Colonic mucosa (tissue), 4 donors: ENCODE data around the gene CARS1. TPM values are rescaled to one million over a fixed set of nuclear protein-coding genes. Genes with fewer than 3 reads are reported as not detected.
A peak's percentile ranks its signal among the peaks of the same experiment; 100 is the strongest.

Experiments used
- DNase-seq: peaks from one replicate; pipeline ENCODE4 v3.0.0-alpha.2; 2020
- H3K27ac ChIP-seq: fragments of 200-600 bp; one replicate; pipeline ENCODE4 v1.8.0; 2021
- H3K27me3 ChIP-seq: fragments of 200-600 bp; one replicate; pipeline ENCODE4 v1.8.0; 2021
- H3K36me3 ChIP-seq: fragments of 200-600 bp; one replicate; pipeline ENCODE4 v1.8.0; 2021
- H3K4me1 ChIP-seq: fragments of 200-600 bp; one replicate; pipeline ENCODE4 v1.8.0; 2021; ENCODE audit warnings: mild to moderate bottlenecking
- H3K4me3 ChIP-seq: fragments of 200-600 bp; one replicate; pipeline ENCODE4 v1.8.0; 2021
- H3K9ac ChIP-seq, 2 donors: one replicate each; pipeline ENCODE4 v1.7.0; 2013; ENCODE audit warnings: control low read depth in 2 of 2, low read depth in 2 of 2, low read length in 2 of 2
- H3K9me3 ChIP-seq: fragments of 200-600 bp; one replicate; pipeline ENCODE4 v1.8.0; 2021
- intact Hi-C: fragments of 100-400 bp; cut with DNase I; formaldehyde crosslinking; loops from one replicate; pipeline ENCODE4 v1.14.1; 2022
- total RNA-seq, 2 donors: library from RNA; stranded (reverse); fragmentation: NEBNext Ultra II Directional in 1 of 2; extraction: Animal tissue kit (Norgen Biotek cat#: 25700) in 1 of 2; gene quantifications; one replicate each; pipeline ENCODE4 v1.2.1, GENCODE V29; 2021
- TF ChIP-seq, protein P1 (sequence below): fragments of 200-600 bp; IDR thresholded peaks from one replicate; pipeline ENCODE4 v1.8.0; 2022; ENCODE audit warnings: antibody characterized with exemption, mild to moderate bottlenecking
- donor health status: healthy.
- donor health status: DM: no; HTN: no; CAD: no.
- donor health status: DM: no; HTN: no; CAD: no.

CARS1 gene
- total RNA-seq, 2 donors from 2014 or later: 48.4 to 74.3 TPM

DNA sequence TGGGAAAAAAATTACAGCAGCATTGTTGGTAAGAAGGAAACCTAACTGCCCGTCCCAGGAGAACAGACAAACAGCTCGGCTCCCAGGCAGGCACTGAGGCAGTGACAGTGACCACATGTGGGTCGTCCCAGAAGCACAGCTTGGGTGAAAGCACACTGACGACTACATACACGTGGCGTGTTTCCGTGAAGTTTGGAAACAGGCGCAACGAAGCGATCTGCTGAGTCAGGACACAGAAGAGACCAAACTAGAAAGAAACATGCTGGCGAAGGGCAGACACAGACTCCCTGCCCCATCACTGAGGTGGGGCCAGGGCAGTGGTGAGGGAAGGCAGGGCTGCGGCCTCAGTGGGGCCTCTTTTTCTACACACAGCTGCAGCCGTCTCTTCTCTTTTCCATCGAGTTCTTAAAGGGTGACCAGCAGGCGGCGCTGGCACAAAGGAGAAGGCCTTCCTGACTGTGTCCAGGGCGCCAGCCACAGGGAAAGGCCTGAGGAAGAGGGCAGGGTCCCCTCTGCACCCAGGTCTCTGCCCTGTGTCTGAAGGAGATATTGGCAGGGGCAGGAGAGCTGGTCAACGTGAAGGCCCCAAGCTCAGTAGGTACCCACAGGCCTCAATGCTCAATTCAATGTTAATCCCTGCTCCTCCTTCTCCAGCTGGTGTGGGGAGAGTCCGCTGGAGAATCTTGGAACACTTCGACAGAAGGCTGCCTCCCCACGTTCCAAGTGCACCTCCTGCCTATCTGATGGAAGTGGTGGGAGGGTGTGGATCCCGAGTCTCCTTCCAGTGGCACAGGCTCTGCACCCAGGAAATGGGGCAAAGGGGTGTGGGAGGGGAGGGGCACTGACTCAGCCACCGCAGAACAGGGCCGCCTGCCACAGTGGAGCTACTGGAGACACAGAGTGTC, 19.9 kb downstream of the CARS1 start:
- peaks cover 7% of the 10 kb centered on the region for H3K36me3 ChIP-seq
- intact Hi-C loops: loop anchor here (2.0 kb wide), 1 partner anchor 180 kb away; no protein-coding TSS in a partner anchor
- no peaks in the 10 kb centered on the region for H3K4me1 ChIP-seq
- H3K9me3 ChIP-seq: no peaks in the 10 kb centered on the region
- no peaks in the 10 kb centered on the region for H3K27me3 ChIP-seq
- peak; percentile 85 for DNase-seq
- no peak overlapping the region for H3K27ac ChIP-seq
- no peak overlapping the region for H3K4me3 ChIP-seq
- H3K9ac ChIP-seq: no peak overlapping the region
- TF ChIP-seq, protein P1, sequence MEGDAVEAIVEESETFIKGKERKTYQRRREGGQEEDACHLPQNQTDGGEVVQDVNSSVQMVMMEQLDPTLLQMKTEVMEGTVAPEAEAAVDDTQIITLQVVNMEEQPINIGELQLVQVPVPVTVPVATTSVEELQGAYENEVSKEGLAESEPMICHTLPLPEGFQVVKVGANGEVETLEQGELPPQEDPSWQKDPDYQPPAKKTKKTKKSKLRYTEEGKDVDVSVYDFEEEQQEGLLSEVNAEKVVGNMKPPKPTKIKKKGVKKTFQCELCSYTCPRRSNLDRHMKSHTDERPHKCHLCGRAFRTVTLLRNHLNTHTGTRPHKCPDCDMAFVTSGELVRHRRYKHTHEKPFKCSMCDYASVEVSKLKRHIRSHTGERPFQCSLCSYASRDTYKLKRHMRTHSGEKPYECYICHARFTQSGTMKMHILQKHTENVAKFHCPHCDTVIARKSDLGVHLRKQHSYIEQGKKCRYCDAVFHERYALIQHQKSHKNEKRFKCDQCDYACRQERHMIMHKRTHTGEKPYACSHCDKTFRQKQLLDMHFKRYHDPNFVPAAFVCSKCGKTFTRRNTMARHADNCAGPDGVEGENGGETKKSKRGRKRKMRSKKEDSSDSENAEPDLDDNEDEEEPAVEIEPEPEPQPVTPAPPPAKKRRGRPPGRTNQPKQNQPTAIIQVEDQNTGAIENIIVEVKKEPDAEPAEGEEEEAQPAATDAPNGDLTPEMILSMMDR: peak; percentile 58

DNA sequence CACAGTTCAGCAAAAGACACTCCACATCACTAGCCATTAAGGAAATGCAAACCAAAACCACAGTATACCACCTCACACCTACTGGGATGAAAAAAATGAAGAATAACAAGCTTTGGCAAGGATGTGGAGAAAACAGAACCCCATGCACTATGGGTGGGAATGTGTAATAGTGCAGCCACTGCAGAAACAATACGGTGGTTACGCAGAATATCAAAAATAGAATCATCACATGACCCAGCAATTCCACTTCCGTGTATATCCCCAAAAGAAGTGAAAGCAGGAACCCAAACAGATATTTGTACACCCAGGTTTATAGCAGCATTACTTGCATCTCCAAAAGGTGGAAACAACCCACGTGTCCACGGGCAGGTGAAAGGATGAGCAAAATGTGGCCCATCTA, 20.8 kb downstream of the CARS1 start:
- no peaks in the 10 kb centered on the region for H3K4me1 ChIP-seq
- TF ChIP-seq, protein P1: no peak
- H3K27ac ChIP-seq: no peak overlapping the region
- no peak overlapping the region for H3K4me3 ChIP-seq
- no peak overlapping the region for H3K9ac ChIP-seq
- no peak for DNase-seq
- no peaks in the 10 kb centered on the region for H3K27me3 ChIP-seq
- H3K9me3 ChIP-seq: no peaks in the 10 kb centered on the region
- intact Hi-C loops: loop anchor here (2.0 kb wide), 1 partner anchor 180 kb away; no protein-coding TSS in a partner anchor
- peaks cover 7% of the 10 kb centered on the region for H3K36me3 ChIP-seq

DNA sequence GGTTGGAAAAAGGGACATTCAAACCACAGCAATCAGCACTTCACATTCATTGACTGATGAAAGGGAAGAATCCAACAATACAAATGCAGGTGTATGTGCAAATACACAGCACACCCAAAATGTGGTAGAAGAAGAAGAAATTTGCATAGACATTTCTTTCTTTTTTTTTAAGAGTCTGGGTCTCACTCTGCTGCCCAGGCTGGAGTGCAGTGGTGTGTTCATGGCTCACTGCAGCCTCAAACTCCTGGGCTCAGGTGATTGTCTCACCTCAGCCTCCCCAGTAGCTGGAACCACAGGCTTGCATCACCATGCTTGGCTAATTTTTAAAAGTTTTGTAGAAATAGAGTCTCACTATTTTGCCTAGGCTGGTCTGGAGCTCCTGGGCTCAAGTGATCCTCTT, 21.9 kb downstream of the CARS1 start:
- no peak overlapping the region for H3K4me3 ChIP-seq
- TF ChIP-seq, protein P1: no peak
- no peaks in the 10 kb centered on the region for H3K4me1 ChIP-seq
- intact Hi-C loops: no loop called here
- H3K27ac ChIP-seq: no peak overlapping the region
- no peak overlapping the region for H3K9ac ChIP-seq
- H3K27me3 ChIP-seq: no peaks in the 10 kb centered on the region
- no peaks in the 10 kb centered on the region for H3K9me3 ChIP-seq
- peaks cover 7% of the 10 kb centered on the region for H3K36me3 ChIP-seq
- DNase-seq: no peak

DNA sequence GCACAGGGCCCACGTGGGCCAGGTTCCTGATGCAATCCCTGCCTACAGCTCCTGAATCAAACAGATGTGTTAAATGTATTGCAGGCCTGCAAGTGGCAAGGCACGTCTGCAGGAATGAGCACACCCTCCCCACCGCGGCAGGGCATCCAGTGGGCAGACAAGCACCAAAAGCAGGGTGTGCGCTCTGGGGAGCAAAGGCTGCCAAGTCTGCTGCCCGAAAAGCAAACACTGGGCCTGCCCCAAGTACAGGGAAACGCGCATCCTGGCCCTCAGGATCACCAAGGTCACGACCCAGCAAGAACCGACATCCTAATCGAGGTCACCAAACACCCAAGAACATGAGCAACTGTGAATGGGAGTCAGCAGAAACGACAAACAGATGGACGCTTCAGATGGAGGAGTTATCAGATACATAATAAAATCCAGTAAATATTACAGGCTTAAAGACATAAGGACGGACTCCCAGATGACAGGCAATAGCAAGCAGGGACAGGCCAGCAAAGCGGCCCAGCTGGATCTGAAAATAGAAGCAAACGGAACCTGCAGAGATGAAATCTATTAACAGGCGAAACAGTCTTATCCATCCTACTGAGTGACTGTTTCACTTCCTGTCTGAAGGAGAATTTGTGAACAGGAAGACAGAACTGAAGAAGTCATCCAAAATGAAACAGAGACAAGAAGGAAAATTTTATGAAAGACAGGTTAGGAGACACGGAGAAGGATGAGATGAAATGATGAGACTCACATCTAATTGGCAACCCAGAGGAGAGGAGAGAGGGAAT, 26.7 kb downstream of the CARS1 start:
- Histone ChIP-seq H3K27me3 (no peaks in the 10 kb centered on the region), H3K27ac (no peak overlapping the region), H3K4me3 (no peak overlapping the region), H3K36me3 (peaks cover 9% of the 10 kb centered on the region), H3K9ac (no peak overlapping the region), H3K9me3 (no peaks in the 10 kb centered on the region), H3K4me1 (no peaks in the 10 kb centered on the region)
- no peak for DNase-seq
- TF ChIP-seq, protein P1: no peak
- intact Hi-C loops: no loop called here

DNA sequence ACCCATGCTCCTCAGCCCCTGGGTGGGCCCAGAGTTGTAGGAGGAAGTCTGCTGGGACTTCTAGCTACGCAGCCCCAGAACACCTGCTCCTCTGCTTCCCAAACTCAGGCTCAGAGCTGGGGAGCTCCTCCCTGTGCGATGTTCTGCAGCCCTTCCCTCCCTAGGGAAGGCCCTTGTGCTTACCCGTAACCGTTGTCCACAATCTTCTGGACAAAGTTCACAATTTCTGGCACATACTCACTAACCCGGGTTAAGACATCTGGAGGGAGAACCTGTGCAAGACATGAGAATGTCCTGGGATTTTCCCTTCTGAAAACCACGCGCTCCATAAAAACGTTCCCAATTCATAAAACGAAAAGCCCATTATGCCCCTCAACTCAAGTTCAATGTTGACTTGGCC, 28.4 kb downstream of the CARS1 start:
- H3K9me3 ChIP-seq: no peaks in the 10 kb centered on the region
- DNase-seq: peak; percentile 35
- intact Hi-C loops: no loop called here
- H3K4me1 ChIP-seq: no peaks in the 10 kb centered on the region
- peaks cover 9% of the 10 kb centered on the region for H3K36me3 ChIP-seq
- H3K9ac ChIP-seq: no peak overlapping the region
- H3K27me3 ChIP-seq: no peaks in the 10 kb centered on the region
- H3K4me3 ChIP-seq: no peak overlapping the region
- TF ChIP-seq, protein P1: no peak
- no peak overlapping the region for H3K27ac ChIP-seq
